ENCODE measurements around the gene ADCY2. TPM values are rescaled to one million over a fixed set of nuclear protein-coding genes. Genes with fewer than 3 reads are reported as not detected.

Gene ADCY2
- total RNA-seq, 3 donors from 2014 or later, result 1.7 to 14.8 (median 2.2) TPM

GRCh38 chr5:7540736-7541485 is 145.0 kb downstream of the ADCY2 start:
- Histone ChIP-seq H3K36me3 (ENCODE audit: low read depth) (no peaks in the 10 kb centered on the region), H3K4me1 (ENCODE audit: low read depth) (no peaks in the 10 kb centered on the region), H3K4me3 (no peak overlapping the region), H3K9me3 (no peaks in the 10 kb centered on the region)
- intact Hi-C loops (cut with DNase I, micrococcal nuclease), result no loop called here
- no peak for DNase-seq
- TF ChIP-seq CTCF (IDR thresholded peaks at IDR 0.05), result no peak
- no peak for ATAC-seq

- no peaks in the 10 kb centered on the region for H3K36me3 ChIP-seq (ENCODE audit: low read depth)
- H3K4me1 ChIP-seq (ENCODE audit: low read depth), result no peaks in the 10 kb centered on the region
- no peaks in the 10 kb centered on the region for H3K9me3 ChIP-seq
- ATAC-seq, result no peak
- no peak for TF ChIP-seq CTCF (IDR thresholded peaks at IDR 0.05)
- DNase-seq, result no peak
- no peak overlapping the region for H3K4me3 ChIP-seq
- intact Hi-C loops (cut with DNase I, micrococcal nuclease), result no loop called here
These were observed 146.0 kb downstream of the ADCY2 start for GRCh38 chr5:7541898-7542297.

- Histone ChIP-seq H3K9me3 (no peaks in the 10 kb centered on the region), H3K4me3 (no peak overlapping the region), H3K36me3 (ENCODE audit: low read depth) (no peaks in the 10 kb centered on the region), H3K4me1 (ENCODE audit: low read depth) (no peaks in the 10 kb centered on the region)
- no peak for DNase-seq
- TF ChIP-seq CTCF (IDR thresholded peaks at IDR 0.05), result no peak
- intact Hi-C loops (cut with DNase I, micrococcal nuclease), result no loop called here
- ATAC-seq, result no peak
These were observed 150.6 kb downstream of the ADCY2 start for GRCh38 chr5:7546555-7546954.

DNA sequence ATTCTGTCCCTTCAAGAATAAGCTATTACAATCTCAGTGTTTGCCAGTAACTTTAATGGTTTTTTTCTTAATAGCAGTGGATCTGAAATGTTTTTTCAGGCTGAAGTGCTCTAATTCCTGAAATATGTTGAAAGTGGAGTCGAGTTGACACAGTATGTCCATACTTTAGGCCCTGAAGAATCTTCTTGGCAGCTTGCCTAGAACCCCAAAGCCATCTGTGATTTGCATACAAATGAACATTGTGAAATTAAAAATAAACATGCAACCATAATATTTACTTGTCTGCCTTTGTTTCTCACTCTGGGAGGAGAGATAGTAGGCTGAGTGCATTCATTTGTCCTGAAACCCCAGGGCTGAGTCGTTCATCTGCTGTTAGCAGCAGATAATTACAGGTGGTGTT is 152.7 kb downstream of the ADCY2 start:
- Histone ChIP-seq H3K4me3 (no peak overlapping the region), H3K9me3 (no peaks in the 10 kb centered on the region), H3K36me3 (ENCODE audit: low read depth) (no peaks in the 10 kb centered on the region), H3K4me1 (ENCODE audit: low read depth) (no peaks in the 10 kb centered on the region)
- DNase-seq, result no peak
- no peak for TF ChIP-seq CTCF (IDR thresholded peaks at IDR 0.05)
- intact Hi-C loops (cut with DNase I, micrococcal nuclease), result no loop called here
- ATAC-seq, result no peak

GRCh38 chr5:7565559-7565958 is 169.6 kb downstream of the ADCY2 start:
- Histone ChIP-seq H3K9me3 (no peaks in the 10 kb centered on the region), H3K36me3 (ENCODE audit: low read depth) (no peaks in the 10 kb centered on the region), H3K4me1 (ENCODE audit: low read depth) (no peaks in the 10 kb centered on the region), H3K4me3 (no peak overlapping the region)
- no peak for ATAC-seq
- DNase-seq, result no peak
- TF ChIP-seq CTCF (IDR thresholded peaks at IDR 0.05), result no peak
- intact Hi-C loops (cut with DNase I, micrococcal nuclease), result no loop called here

Measured in mucosa of descending colon (tissue), 3 donors.